Measurements from ENCODE around the gene GALR1. TPM values are rescaled to one million over a fixed set of nuclear protein-coding genes. Genes with fewer than 3 reads are reported as not detected.
"Not testable (repeated sequence)": the region's sequence is repeated elsewhere in the genome, so short reads cannot be mapped to it uniquely, and the experiment has no call there.

GALR1 gene
- total RNA-seq, 2 experiments from 2014 or later: not detected

DNA sequence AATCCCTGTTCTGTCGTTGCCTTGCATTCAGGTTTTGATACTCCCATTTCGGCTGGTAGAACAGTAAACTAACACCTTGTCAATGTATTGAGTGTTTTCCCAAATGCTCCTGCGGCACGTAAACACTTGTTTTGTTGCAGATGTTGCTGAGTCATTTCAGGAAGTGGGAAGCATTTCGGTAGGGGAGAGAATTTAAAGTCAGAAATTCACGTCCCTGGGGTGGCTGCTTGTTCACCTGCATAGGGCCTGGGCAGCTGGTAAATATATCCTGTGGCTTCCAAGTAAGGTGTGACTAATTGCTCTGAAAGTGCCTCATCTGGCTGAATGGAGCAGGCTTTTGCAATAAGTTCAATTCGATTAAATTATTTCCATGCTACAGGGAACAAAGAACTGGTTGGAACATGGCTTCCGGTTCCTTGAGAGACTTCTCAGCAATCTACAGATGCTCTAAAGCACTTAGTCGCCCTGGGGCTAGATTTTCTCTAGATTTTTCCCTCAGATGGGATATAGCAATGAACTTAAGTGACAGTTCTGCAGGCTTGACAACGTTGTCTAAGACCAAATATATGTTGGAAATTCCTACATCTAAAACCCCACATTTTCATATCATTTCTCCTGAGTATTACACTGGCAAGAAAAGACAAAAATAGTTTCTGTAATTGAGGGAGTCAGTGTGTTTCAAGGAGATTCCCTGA, 5.2 kb downstream of the GALR1 start:
- no peak overlapping the region for H3K27ac Mint-ChIP-seq
- intact Hi-C loops (cut with micrococcal nuclease): loop anchor here (10.0 kb wide), 1 partner anchor 1730 kb away; no protein-coding TSS in a partner anchor
- CTCF ChIA-PET: interaction anchor here (0.6 kb wide), 1 partner anchor 262 kb away, joined by 3 read pairs; no protein-coding TSS in a partner anchor

DNA sequence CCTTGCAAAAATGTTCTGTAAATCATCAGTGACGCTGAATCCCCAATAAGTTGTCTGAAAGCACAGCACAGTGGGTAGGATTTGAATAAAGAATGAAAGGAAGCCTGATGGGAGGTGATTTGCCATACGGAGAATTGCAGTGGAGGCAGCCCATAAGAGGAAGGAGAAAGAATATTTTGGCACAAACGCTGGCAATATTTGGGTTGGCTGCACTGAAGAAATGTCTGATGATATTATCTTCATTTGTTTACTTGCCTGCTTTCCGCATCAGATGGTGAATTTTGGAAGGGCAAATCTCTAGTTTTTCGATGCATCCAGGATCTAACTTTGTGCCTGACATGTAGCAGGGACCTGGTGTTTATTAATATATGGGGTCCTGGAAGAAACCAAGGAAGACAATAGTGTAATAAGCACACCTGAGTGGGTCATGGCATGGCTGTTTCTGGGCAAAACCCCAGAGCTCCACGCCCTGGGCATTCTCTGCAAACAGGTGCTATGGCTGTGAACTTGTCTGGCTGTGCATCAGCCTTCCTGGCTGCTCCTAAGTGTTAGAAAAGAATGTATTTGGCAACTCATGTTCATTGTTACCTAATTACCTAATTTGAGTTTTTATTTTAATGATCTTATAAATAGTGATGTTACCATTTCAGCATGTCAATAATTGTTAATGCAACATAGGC, 5.9 kb downstream of the GALR1 start:
- POLR2A ChIA-PET: no interaction called here
- H3K4me3 Mint-ChIP-seq: no peak overlapping the region
- H3K36me3 Mint-ChIP-seq: no peaks in the 10 kb centered on the region
- no peak overlapping the region for H3K27ac Mint-ChIP-seq
- CTCF ChIA-PET: interaction anchor here (0.6 kb wide), 1 partner anchor 262 kb away, joined by 3 read pairs; no protein-coding TSS in a partner anchor
- H3K9me3 Mint-ChIP-seq: no peaks in the 10 kb centered on the region
- H3K4me1 Mint-ChIP-seq (ENCODE audit: low read depth): peaks cover 5% of the 10 kb centered on the region
- no peak for DNase-seq
- H3K27me3 Mint-ChIP-seq: peaks cover 41% of the 10 kb centered on the region
- intact Hi-C loops (cut with micrococcal nuclease): loop anchor here (10.0 kb wide), 1 partner anchor 1729 kb away; no protein-coding TSS in a partner anchor

More for the DNA sequence above, 5.2 kb downstream of the GALR1 start:
- H3K27me3 Mint-ChIP-seq: peaks cover 41% of the 10 kb centered on the region
- DNase-seq: no peak
- H3K9me3 Mint-ChIP-seq: no peaks in the 10 kb centered on the region
- no peak overlapping the region for H3K4me3 Mint-ChIP-seq
- H3K36me3 Mint-ChIP-seq: no peaks in the 10 kb centered on the region
- peaks cover 6% of the 10 kb centered on the region for H3K4me1 Mint-ChIP-seq (ENCODE audit: low read depth)
- POLR2A ChIA-PET: no interaction called here

DNA sequence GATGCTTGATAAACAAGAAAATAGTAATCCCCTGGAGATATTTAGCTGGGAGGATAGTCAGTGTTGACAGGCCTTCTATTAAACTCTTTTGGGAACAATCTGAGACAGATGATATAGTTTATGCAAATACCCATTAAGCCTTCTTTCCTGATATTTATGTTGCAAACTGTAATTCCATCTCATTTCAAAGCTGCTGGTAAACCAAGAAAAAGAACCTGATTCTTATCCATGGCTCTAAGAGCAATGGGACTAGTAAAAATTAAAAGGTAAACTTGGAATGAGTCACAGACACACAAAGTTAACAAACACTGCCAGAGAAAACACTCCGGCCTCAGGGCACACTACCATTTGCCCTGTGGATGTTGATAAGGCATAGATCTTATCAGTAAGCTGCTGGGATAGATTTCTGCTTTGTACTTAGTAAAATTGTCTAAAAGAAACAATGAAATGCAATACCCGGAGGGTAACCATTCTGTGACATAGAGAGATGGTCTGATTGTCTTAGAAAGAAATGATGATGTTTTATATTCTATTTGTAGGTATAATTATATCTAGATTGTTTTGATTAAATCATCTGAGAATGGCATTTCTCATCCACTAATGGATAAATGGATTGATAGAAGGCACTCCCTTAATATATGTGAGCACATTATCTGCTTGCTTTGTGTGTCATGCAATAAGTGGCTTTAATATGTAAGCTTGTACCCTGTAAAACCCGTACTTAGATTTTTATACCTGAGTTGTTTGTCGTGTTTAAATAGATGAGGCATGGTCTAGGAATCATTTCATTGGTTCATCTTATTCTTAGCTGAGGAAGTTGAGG, 13.2 kb downstream of the GALR1 start:
- CTCF ChIA-PET: no interaction called here
- Mint-ChIP-seq H3K4me3 (no peak overlapping the region), H3K4me1 (ENCODE audit: low read depth) (no peaks in the 10 kb centered on the region), H3K36me3 (no peaks in the 10 kb centered on the region), H3K9me3 (peaks cover 12% of the 10 kb centered on the region), H3K27me3 (peaks cover 12% of the 10 kb centered on the region), H3K27ac (no peak overlapping the region)
- POLR2A ChIA-PET: interaction anchor here (1.1 kb wide), 1 partner anchor 11 kb away, joined by 3 read pairs; no protein-coding TSS in a partner anchor
- DNase-seq: no peak
- intact Hi-C loops (cut with micrococcal nuclease): no loop called here

DNA sequence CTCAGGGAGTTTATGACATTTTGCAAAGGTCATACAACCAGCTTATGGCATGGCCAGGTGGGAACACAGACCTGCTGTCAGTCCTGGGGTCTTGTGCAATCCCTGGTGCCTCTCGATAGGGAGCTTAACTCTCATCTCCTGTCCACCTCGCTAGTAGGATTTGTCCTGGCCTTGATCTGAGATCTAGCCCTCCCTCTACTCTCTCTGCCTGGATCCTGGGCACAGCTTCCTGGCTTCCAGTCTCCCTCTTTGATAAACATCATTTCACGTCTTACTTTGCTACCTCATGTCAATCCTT, 13.8 kb downstream of the GALR1 start:
- Mint-ChIP-seq H3K9me3 (peaks cover 12% of the 10 kb centered on the region), H3K4me1 (ENCODE audit: low read depth) (no peaks in the 10 kb centered on the region), H3K27ac (no peak overlapping the region), H3K36me3 (no peaks in the 10 kb centered on the region), H3K27me3 (peaks cover 12% of the 10 kb centered on the region), H3K4me3 (no peak overlapping the region)
- DNase-seq: no peak
- intact Hi-C loops (cut with micrococcal nuclease): no loop called here
- CTCF ChIA-PET: no interaction called here
- POLR2A ChIA-PET: interaction anchor here (1.1 kb wide), 1 partner anchor 12 kb away, joined by 3 read pairs; no protein-coding TSS in a partner anchor

DNA sequence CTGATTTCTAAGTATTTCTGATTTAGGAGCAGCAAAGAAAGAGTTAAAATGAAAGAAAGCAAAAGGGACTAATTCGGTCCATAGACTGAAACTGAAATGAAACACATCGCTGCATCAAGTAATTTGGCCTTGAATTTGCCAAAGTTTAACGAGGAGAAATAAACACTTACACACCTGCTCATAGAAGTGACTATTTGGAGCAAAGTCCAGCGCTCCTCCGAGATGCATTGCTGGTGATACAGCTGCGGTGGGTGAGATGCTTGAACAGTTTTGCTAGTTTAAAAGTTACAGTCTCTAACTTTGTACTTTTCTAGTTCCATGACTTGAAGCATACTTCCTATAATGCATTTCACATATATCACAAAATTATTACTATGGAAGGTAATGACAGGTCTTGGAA, 18.3 kb downstream of the GALR1 start:
- ChIA-PET CTCF (no interaction called here), POLR2A (no interaction called here)
- Mint-ChIP-seq H3K4me3 (no peak overlapping the region), H3K27ac (no peak overlapping the region), H3K4me1 (ENCODE audit: low read depth) (no peaks in the 10 kb centered on the region), H3K9me3 (peaks cover 12% of the 10 kb centered on the region), H3K36me3 (no peaks in the 10 kb centered on the region), H3K27me3 (peaks cover 27% of the 10 kb centered on the region)
- no peak for DNase-seq
- intact Hi-C loops (cut with micrococcal nuclease): no loop called here

DNA sequence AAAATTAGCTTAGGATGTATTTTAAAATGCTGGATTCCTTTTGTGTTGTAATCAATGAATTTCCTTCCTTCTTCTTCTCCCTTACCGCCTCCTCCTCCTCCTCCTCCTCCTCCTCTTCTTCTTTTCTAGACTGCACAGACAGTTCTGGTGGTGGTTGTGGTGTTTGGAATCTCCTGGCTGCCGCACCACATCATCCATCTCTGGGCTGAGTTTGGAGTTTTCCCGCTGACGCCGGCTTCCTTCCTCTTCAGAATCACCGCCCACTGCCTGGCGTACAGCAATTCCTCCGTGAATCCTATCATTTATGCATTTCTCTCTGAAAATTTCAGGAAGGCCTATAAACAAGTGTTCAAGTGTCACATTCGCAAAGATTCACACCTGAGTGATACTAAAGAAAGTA, 18.8 kb downstream of the GALR1 start:
- no peak for DNase-seq
- peaks cover 12% of the 10 kb centered on the region for H3K9me3 Mint-ChIP-seq
- H3K27me3 Mint-ChIP-seq: peaks cover 28% of the 10 kb centered on the region
- H3K4me3 Mint-ChIP-seq: no peak overlapping the region
- H3K36me3 Mint-ChIP-seq: no peaks in the 10 kb centered on the region
- no peak overlapping the region for H3K27ac Mint-ChIP-seq
- ChIA-PET POLR2A (no interaction called here), CTCF (no interaction called here)
- H3K4me1 Mint-ChIP-seq (ENCODE audit: low read depth): no peaks in the 10 kb centered on the region
- intact Hi-C loops (cut with micrococcal nuclease): no loop called here

DNA sequence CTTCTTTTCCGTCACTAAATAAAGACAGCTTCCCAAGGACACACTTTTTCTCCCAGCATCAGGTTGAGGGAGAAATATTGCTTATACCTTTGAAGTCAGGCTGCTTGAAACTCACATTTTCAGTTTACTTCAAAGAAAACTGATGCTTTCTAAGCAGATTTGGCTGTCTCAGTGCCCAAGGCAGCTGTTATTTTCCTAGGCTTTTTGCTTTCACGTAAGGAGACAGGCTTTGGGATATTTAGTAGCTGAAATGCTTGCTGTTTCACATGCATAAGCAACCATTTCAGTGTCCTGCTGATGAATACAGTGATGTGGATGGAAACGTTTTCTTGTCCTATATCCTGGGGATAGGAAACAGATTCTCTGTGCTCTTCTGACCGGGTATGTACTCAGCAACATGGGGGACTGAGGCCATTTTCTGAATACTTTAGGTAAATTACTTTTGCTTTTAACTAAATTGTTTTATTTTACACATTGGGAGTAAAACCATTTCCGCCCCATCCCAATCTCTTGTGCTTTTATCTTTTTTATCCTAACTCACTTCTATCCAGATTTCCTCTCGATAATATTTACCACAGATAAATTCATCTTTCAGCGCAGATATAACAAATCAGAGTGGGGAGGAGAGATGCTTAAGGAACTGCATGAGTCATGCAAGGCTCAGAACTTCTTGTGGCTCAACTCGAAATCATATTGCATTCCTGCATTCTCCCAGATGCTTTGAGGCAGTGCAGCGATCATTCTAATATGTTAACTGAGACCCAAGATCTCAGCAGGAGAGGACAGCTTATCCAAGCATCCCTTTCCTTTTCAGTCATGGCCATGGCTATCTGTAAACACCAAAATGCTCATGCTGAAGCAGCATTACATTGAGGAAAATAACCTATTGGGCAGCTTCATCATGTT, 22.2 kb downstream of the GALR1 start:
- intact Hi-C loops (cut with micrococcal nuclease): no loop called here
- Mint-ChIP-seq H3K27ac (no peak overlapping the region), H3K27me3 (peaks cover 19% of the 10 kb centered on the region), H3K9me3 (peaks cover 2% of the 10 kb centered on the region), H3K36me3 (no peaks in the 10 kb centered on the region), H3K4me3 (no peak overlapping the region), H3K4me1 (ENCODE audit: low read depth) (no peaks in the 10 kb centered on the region)
- ChIA-PET CTCF (no interaction called here), POLR2A (no interaction called here)
- DNase-seq: no peak

DNA sequence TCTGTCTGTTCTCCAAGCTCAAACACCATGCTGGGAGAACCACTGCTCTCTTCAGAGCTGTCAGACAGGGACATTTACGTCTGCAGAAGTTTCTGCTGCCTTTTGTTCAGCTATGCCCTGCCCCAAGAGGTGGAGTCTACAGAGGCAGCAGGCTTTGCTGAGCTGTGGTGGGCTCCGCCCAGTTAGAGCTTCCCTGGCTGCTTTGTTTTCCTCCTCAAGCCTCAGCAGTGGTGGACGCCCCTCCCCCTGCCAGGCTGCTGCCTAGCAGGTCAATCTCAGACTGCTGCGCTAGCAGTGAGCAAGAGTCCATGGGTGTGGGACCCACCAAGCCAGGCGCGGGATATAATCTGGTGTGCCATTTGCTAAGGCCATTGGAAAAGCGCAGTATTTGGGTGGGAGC, 41.2 kb downstream of the GALR1 start:
- H3K9me3 Mint-ChIP-seq; DNase-seq; H3K36me3 Mint-ChIP-seq; POLR2A ChIA-PET; H3K4me1 Mint-ChIP-seq (ENCODE audit: low read depth); H3K4me3 Mint-ChIP-seq; H3K27ac Mint-ChIP-seq; CTCF ChIA-PET; intact Hi-C loops (cut with micrococcal nuclease): not testable (repeated sequence)
- H3K27me3 Mint-ChIP-seq: peaks cover 22% of the 10 kb centered on the region

DNA sequence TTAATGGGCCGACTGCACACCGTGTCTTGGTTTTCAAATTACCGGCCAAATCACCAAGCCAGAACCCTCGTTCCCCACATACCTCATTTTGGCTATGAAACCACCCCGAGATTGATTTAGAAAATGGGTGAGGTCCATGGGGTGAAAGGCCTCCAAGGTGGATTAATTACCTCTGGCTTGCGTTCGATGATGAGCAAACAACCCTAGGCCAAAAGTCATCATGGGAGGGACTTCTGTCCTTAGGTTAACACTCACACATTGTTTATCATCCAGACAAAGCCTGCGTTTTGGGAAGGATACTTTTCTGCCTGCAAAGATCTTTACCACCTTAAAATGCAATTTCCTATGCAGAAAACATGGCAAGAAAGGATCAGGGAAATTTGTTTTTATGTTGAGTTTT, 48.5 kb downstream of the GALR1 start:
- ChIA-PET POLR2A (no interaction called here), CTCF (no interaction called here)
- Mint-ChIP-seq H3K4me1 (ENCODE audit: low read depth) (no peaks in the 10 kb centered on the region), H3K9me3 (no peaks in the 10 kb centered on the region), H3K27ac (no peak overlapping the region), H3K36me3 (no peaks in the 10 kb centered on the region), H3K27me3 (peaks cover 1% of the 10 kb centered on the region), H3K4me3 (no peak overlapping the region)
- intact Hi-C loops (cut with micrococcal nuclease): no loop called here
- DNase-seq: no peak

DNA sequence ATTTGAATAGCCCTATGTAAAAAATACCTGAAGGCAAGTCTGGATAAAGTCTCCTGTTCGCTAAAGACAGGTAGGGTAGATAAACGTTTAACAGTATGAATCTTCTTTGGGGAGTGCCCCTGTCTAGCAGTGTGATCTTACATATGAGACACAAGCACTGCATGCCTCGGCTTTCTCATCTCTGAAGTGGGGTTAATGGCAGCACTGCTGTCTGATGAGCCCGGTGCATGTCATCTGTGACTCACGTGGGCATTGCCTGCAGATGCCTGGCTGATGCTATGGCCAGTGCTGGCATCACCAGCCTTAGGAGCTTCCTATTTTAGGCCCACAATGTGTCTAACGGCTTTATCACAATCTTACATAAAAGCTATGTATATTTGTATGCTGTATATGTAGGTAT, 50.1 kb downstream of the GALR1 start:
- H3K36me3 Mint-ChIP-seq: no peaks in the 10 kb centered on the region
- no peak overlapping the region for H3K4me3 Mint-ChIP-seq
- DNase-seq: no peak
- H3K9me3 Mint-ChIP-seq: no peaks in the 10 kb centered on the region
- POLR2A ChIA-PET: no interaction called here
- intact Hi-C loops (cut with micrococcal nuclease): no loop called here
- no peak overlapping the region for H3K27ac Mint-ChIP-seq
- peaks cover 2% of the 10 kb centered on the region for H3K27me3 Mint-ChIP-seq
- no peaks in the 10 kb centered on the region for H3K4me1 Mint-ChIP-seq (ENCODE audit: low read depth)
- CTCF ChIA-PET: no interaction called here

DNA sequence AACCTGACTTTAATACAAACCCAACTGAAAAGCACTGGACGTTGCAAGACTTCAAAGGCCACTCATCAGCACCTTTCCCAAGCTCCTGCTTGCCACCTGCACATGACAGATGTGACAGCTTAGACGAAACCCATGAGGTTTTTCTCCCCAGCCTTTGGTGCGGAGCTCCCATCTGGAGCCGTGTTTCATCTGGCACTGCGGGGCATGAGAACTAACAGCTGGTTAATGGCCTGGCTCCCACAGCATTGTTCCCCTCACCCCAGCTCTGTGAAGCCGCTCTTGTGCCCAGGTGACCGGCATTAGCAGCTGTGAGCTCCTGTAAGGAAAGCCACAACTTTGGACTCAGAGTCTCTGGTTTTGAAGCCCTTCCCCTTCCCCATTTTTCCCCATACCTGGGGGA, 50.9 kb downstream of the GALR1 start:
- H3K4me3 Mint-ChIP-seq: no peak overlapping the region
- H3K4me1 Mint-ChIP-seq (ENCODE audit: low read depth): no peaks in the 10 kb centered on the region
- no peak overlapping the region for H3K27ac Mint-ChIP-seq
- H3K9me3 Mint-ChIP-seq: no peaks in the 10 kb centered on the region
- DNase-seq: no peak
- H3K36me3 Mint-ChIP-seq: no peaks in the 10 kb centered on the region
- ChIA-PET POLR2A (no interaction called here), CTCF (interaction anchor here (1.3 kb wide), 1 partner anchor 10 kb away, joined by 3 read pairs; no protein-coding TSS in a partner anchor)
- intact Hi-C loops (cut with micrococcal nuclease): no loop called here
- peaks cover 6% of the 10 kb centered on the region for H3K27me3 Mint-ChIP-seq

DNA sequence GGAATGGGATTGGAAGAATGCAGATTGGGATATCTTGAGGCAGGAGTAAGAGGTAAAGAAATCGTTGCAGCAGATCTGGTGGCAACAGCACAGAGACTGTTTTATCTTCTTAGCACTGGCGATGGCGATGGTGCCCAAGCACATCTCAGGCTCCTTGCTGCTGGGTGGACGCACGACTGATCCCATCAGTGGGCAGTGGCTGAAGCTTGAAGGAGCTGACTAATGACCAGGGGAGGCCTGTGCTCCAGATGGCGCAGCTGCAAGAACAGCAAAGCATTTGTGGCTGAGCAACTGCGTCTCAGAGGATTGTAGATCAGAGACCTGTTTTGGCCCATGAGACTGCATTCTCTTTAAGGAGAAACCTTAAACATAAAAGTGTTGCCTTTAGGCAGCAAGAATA, 54.6 kb downstream of the GALR1 start:
- no peaks in the 10 kb centered on the region for H3K4me1 Mint-ChIP-seq (ENCODE audit: low read depth)
- no peak overlapping the region for H3K4me3 Mint-ChIP-seq
- POLR2A ChIA-PET: no interaction called here
- intact Hi-C loops (cut with micrococcal nuclease): no loop called here
- H3K27ac Mint-ChIP-seq: no peak overlapping the region
- H3K27me3 Mint-ChIP-seq: peaks cover 11% of the 10 kb centered on the region
- DNase-seq: no peak
- H3K9me3 Mint-ChIP-seq: no peaks in the 10 kb centered on the region
- H3K36me3 Mint-ChIP-seq: no peaks in the 10 kb centered on the region
- CTCF ChIA-PET: no interaction called here
